Esophagus (tissue), 2 donors: Measurements from ENCODE around the gene PVALEF. TPM values are rescaled to one million over a fixed set of nuclear protein-coding genes. Genes with fewer than 3 reads are reported as not detected.

Source experiments
- H3K27ac ChIP-seq, 2 donors: one replicate each; pipeline ENCODE4 v1.5.1; 2013; ENCODE audit warnings: low read depth in 2 of 2, mild to moderate bottlenecking in 2 of 2, inconsistent platforms in 1 of 2, low read length in 1 of 2, moderate library complexity in 1 of 2
- H3K27me3 ChIP-seq, 2 donors: one replicate each; pipeline ENCODE4 v1.6.1; 2013; ENCODE audit warnings: low read length in 2 of 2, control low read depth in 1 of 2, mild to moderate bottlenecking in 1 of 2; ENCODE audit not compliant: insufficient read depth in 2 of 2, control insufficient read depth in 1 of 2
- H3K36me3 ChIP-seq, 2 donors: one replicate each; pipeline ENCODE4 v1.6.1; 2013; ENCODE audit warnings: low read length in 1 of 2; ENCODE audit not compliant: control insufficient read depth in 2 of 2, insufficient read depth in 2 of 2
- H3K4me1 ChIP-seq, 2 donors: one replicate each; pipeline ENCODE4 v1.6.1; 2013; ENCODE audit warnings: low read length in 1 of 2; ENCODE audit not compliant: control insufficient read depth in 2 of 2, insufficient read depth in 2 of 2
- H3K4me3 ChIP-seq, 2 donors: one replicate each; pipeline ENCODE4 v1.5.1; 2013; ENCODE audit warnings: low read length in 2 of 2, mild to moderate bottlenecking in 2 of 2, low read depth in 1 of 2, moderate library complexity in 1 of 2
- H3K9me3 ChIP-seq, 2 donors: one replicate each; pipeline ENCODE4 v1.6.1; 2013; ENCODE audit warnings: mild to moderate bottlenecking in 2 of 2, low read depth in 1 of 2, low read length in 1 of 2, moderate library complexity in 1 of 2; ENCODE audit not compliant: control insufficient read depth in 2 of 2, insufficient read depth in 1 of 2
- WGBS, 2 donors: extraction: QIAGEN DNeasy Blood & Tissue Kit; methylation state at CpG; one replicate each; pipeline ENCODE4 v1.1.7; 2013; 5-methylcytosine and 5-hydroxymethylcytosine counted together
- polyA plus RNA-seq, 2 donors: library from polyadenylated mRNA; stranded (reverse); fragments of 200-250 nt; gene quantifications; one replicate each; pipeline ENCODE4 v1.2.3, GENCODE V29; 2013
- donor health status: healthy with polysubstance abuse.
- donor health status: Bipolar disorder and iron deficiency.

Gene PVALEF
- polyA plus RNA-seq, 2 donors: not detected

GRCh38 chr17:81228834-81229665, 63.7 kb downstream of the PVALEF start:
- peaks cover 3 to 46% of the 10 kb centered on the region in 2 donors for H3K36me3 ChIP-seq
- H3K4me3 ChIP-seq: no peak overlapping the region
- H3K27me3 ChIP-seq: no peaks in the 10 kb centered on the region
- WGBS, 2 donors: 86 to 87% methylated on average over 29 to 32 of the region's 32 CpGs
- H3K4me1 ChIP-seq: no peaks in the 10 kb centered on the region
- no peak overlapping the region for H3K27ac ChIP-seq
- no peaks in the 10 kb centered on the region for H3K9me3 ChIP-seq

- H3K27me3 ChIP-seq: no peaks in the 10 kb centered on the region
- no peak overlapping the region for H3K4me3 ChIP-seq
- no peak overlapping the region for H3K27ac ChIP-seq
- no peaks in the 10 kb centered on the region for H3K9me3 ChIP-seq
- no peaks in the 10 kb centered on the region for H3K4me1 ChIP-seq
- peaks cover 3 to 48% of the 10 kb centered on the region in 2 donors for H3K36me3 ChIP-seq
- 88 to 92% methylated on average over 14 of the region's 14 CpGs for WGBS, 2 donors
Observed at GRCh38 chr17:81229666-81229920, 64.3 kb downstream of the PVALEF start.

- Histone ChIP-seq H3K4me1 (no peaks in the 10 kb centered on the region), H3K27me3 (no peaks in the 10 kb centered on the region), H3K36me3 (peaks cover 3 to 51% of the 10 kb centered on the region in 2 donors), H3K4me3 (no peak overlapping the region), H3K27ac (no peak overlapping the region), H3K9me3 (no peaks in the 10 kb centered on the region)
- WGBS, 2 donors: 88% methylated on average over 25 to 26 of the region's 26 CpGs
Observed at GRCh38 chr17:81230043-81230820, 64.9 kb downstream of the PVALEF start.

- no peaks in the 10 kb centered on the region for H3K9me3 ChIP-seq
- peaks cover 3 to 51% of the 10 kb centered on the region in 2 donors for H3K36me3 ChIP-seq
- H3K27me3 ChIP-seq: no peaks in the 10 kb centered on the region
- 88% methylated on average over 31 of the region's 31 CpGs for WGBS, 2 donors
- H3K4me1 ChIP-seq: no peaks in the 10 kb centered on the region
- no peak overlapping the region for H3K27ac ChIP-seq
- H3K4me3 ChIP-seq: no peak overlapping the region
Observed at GRCh38 chr17:81231121-81231645, 65.9 kb downstream of the PVALEF start.

GRCh38 chr17:81231766-81232581, 66.7 kb downstream of the PVALEF start:
- H3K4me3 ChIP-seq: no peak overlapping the region
- H3K36me3 ChIP-seq: peaks cover 3 to 51% of the 10 kb centered on the region in 2 donors
- WGBS, 2 donors: 90 to 92% methylated on average over 43 of the region's 43 CpGs
- no peak overlapping the region for H3K27ac ChIP-seq
- no peaks in the 10 kb centered on the region for H3K9me3 ChIP-seq
- no peaks in the 10 kb centered on the region for H3K27me3 ChIP-seq
- H3K4me1 ChIP-seq: peaks cover 0 to 2% of the 10 kb centered on the region in 2 donors

Other genes with a start within 250 kb of the PVALEF start
- gene CHMP6, start 173.7 kb upstream of the PVALEF start, polyA plus RNA-seq: 10 to 100 TPM; 21.5 to 26.7 TPM
- 100 to 1,000 TPM in 1 of 2 donors, 10 to 100 TPM in 1; 91.2 to 107 TPM for gene BAIAP2, start 130.4 kb upstream of the PVALEF start, polyA plus RNA-seq
- 1 to 10 TPM; 1.1 to 1.2 TPM for gene AATK, start 714 bp downstream of the PVALEF start, polyA plus RNA-seq
- gene CEP131, start 57.5 kb downstream of the PVALEF start, polyA plus RNA-seq: 1 to 10 TPM; 5.2 to 8.7 TPM
- gene TEPSIN, start 73.5 kb downstream of the PVALEF start, polyA plus RNA-seq: 10 to 100 TPM; 21.6 to 40.3 TPM
- gene NDUFAF8, start 73.8 kb downstream of the PVALEF start, polyA plus RNA-seq: 10 to 100 TPM; 34.0 to 37.1 TPM
- 10 to 100 TPM; 22.9 to 40.5 TPM for gene SLC38A10, start 129.8 kb downstream of the PVALEF start, polyA plus RNA-seq
- 1 to 10 TPM; 3.0 to 9.1 TPM for gene BAHCC1, start 229.9 kb downstream of the PVALEF start, polyA plus RNA-seq